Smooth muscle cell (in vitro differentiated cells): ENCODE measurements around the gene CTNNA2. TPM values are rescaled to one million over a fixed set of nuclear protein-coding genes. Genes with fewer than 3 reads are reported as not detected.

Experiments used
- DNase-seq: peaks from one replicate; lab custom pipeline; 2025; ENCODE audit not compliant: unreplicated experiment; lab: John Stamatoyannopoulos, UW
- H2AFZ ChIP-seq: fragments of 200-600 bp; sonication (generic); 2 replicates; pipeline ENCODE4 v1.6.0; 2016; ENCODE audit warnings: antibody characterized with exemption, low read depth, mild to moderate bottlenecking
- H3F3A ChIP-seq: fragments of 200-600 bp; sonication (generic); 2 replicates; pipeline ENCODE4 v1.6.0; 2017; ENCODE audit warnings: antibody characterized with exemption, low read depth
- H3K27ac ChIP-seq: fragments of 200-600 bp; sonication (generic); 2 replicates; pipeline ENCODE4 v1.5.1; 2016; ENCODE audit warnings: low read depth, mild to moderate bottlenecking
- H3K27me3 ChIP-seq: fragments of 200-600 bp; sonication (generic); 2 replicates; pipeline ENCODE4 v1.6.1; 2016; ENCODE audit warnings: low read depth, mild to moderate bottlenecking
- H3K36me3 ChIP-seq: fragments of 200-600 bp; sonication (generic); 2 replicates; pipeline ENCODE4 v1.5.1; 2016; ENCODE audit warnings: low read depth
- H3K4me1 ChIP-seq: fragments of 200-600 bp; sonication (generic); 2 replicates; pipeline ENCODE4 v1.5.1; 2016; ENCODE audit warnings: low read depth
- H3K4me2 ChIP-seq: fragments of 200-600 bp; sonication (generic); 2 replicates; pipeline ENCODE4 v1.6.0; 2016; ENCODE audit warnings: mild to moderate bottlenecking
- H3K4me3 ChIP-seq: fragments of 200-600 bp; sonication (generic); 2 replicates; pipeline ENCODE4 v1.5.1; 2016; ENCODE audit warnings: mild to moderate bottlenecking
- H3K79me2 ChIP-seq: fragments of 200-600 bp; sonication (generic); 2 replicates; pipeline ENCODE4 v1.6.0; 2016; ENCODE audit warnings: low read depth, mild to moderate bottlenecking
- H3K9ac ChIP-seq: fragments of 200-600 bp; sonication (generic); 2 replicates; pipeline ENCODE4 v1.6.0; 2016; ENCODE audit warnings: low read depth
- H3K9me3 ChIP-seq: fragments of 200-600 bp; sonication (generic); replicated peaks from 2 replicates; pipeline ENCODE4 v1.5.1; 2016; ENCODE audit warnings: low read depth
- H4K20me1 ChIP-seq: fragments of 200-600 bp; sonication (generic); 2 replicates; pipeline ENCODE4 v1.6.0; 2016; ENCODE audit warnings: low read depth
- WGBS: methylation state at CpG from one replicate; pipeline ENCODE4 v1.1.7; 2016; ENCODE audit warnings: low lambda C conversion rate; 5-methylcytosine and 5-hydroxymethylcytosine counted together
- polyA plus RNA-seq: library from polyadenylated mRNA; unstranded; fragments of >200 nt; fragmentation: Nextera tagmentation; extraction: Ambion mirVana; gene quantifications from 2 replicates; pipeline ENCODE4 v1.2.1, GENCODE V29; 2016
- total RNA-seq: library from RNA; depleted of rRNA; stranded (reverse); fragments of >200 nt; gene quantifications from 2 replicates; pipeline ENCODE4 v1.2.3, GENCODE V29; 2014
- TF ChIP-seq, protein P1 (sequence below): fragments of 200-600 bp; sonication (generic); IDR thresholded peaks from 2 replicates; pipeline ENCODE4 v1.5.1; 2017; ENCODE audit warnings: borderline replicate concordance, mild to moderate bottlenecking, antibody characterized with exemption; ENCODE audit not compliant: insufficient read depth, poor library complexity, severe bottlenecking

The CTNNA2 gene
- total and polyA plus RNA-seq, 2 experiments from 2014 or later = not detected

DNA sequence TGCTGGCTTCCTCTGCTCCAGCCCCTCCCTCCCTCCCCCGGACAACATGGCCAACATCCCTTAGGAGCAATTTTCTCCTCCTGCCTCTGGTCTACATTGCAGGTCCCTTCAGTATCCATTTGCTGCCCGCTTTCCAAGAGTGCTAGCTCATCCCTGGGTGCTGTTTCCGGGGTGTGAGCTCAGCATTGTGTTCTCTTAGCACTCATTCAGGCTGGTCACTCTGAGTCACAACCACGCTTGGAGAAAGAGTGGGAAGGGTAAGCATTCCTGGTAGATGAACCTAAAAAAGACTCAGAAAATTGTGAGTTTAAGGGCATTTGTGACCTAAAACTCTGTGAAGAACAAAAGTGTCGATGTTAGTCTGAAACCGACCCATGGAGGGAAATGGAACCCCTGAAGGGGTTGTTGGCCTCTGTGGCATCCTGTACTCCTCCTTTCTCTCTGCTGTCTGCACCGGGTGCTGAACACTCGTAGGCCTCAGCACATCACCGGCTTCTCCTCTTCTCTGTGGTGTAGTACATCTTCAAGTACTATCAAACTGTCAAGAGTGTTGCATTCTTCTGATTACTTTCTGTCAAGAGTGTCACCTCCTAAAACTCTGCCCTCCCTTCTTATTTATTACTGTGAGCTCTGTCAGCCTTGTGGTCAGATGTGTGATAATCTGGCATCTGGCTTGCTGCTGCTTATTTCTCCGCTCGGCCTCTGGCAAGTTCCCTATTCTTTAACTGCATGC, 73.0 kb downstream of the CTNNA2 start:
- H3K4me1 ChIP-seq = peaks cover 13% of the 10 kb centered on the region
- no peak for DNase-seq
- H3K27me3 ChIP-seq = no peaks in the 10 kb centered on the region
- H3K9ac ChIP-seq = no peak overlapping the region
- no peaks in the 10 kb centered on the region for H3K79me2 ChIP-seq
- H3K4me2 ChIP-seq = peak overlapping the region; percentile 43
- H3K4me3 ChIP-seq = no peak overlapping the region
- no peaks in the 10 kb centered on the region for H3K9me3 ChIP-seq
- peak overlapping the region; percentile 63 for H3K27ac ChIP-seq
- H3K36me3 ChIP-seq = no peaks in the 10 kb centered on the region
- H4K20me1 ChIP-seq = no peaks in the 10 kb centered on the region
- TF ChIP-seq, protein P1, sequence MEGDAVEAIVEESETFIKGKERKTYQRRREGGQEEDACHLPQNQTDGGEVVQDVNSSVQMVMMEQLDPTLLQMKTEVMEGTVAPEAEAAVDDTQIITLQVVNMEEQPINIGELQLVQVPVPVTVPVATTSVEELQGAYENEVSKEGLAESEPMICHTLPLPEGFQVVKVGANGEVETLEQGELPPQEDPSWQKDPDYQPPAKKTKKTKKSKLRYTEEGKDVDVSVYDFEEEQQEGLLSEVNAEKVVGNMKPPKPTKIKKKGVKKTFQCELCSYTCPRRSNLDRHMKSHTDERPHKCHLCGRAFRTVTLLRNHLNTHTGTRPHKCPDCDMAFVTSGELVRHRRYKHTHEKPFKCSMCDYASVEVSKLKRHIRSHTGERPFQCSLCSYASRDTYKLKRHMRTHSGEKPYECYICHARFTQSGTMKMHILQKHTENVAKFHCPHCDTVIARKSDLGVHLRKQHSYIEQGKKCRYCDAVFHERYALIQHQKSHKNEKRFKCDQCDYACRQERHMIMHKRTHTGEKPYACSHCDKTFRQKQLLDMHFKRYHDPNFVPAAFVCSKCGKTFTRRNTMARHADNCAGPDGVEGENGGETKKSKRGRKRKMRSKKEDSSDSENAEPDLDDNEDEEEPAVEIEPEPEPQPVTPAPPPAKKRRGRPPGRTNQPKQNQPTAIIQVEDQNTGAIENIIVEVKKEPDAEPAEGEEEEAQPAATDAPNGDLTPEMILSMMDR = no peak
- 38% methylated on average over 11 of the region's 11 CpGs for WGBS
- H2AFZ ChIP-seq = no peak overlapping the region
- no peaks in the 10 kb centered on the region for H3F3A ChIP-seq

DNA sequence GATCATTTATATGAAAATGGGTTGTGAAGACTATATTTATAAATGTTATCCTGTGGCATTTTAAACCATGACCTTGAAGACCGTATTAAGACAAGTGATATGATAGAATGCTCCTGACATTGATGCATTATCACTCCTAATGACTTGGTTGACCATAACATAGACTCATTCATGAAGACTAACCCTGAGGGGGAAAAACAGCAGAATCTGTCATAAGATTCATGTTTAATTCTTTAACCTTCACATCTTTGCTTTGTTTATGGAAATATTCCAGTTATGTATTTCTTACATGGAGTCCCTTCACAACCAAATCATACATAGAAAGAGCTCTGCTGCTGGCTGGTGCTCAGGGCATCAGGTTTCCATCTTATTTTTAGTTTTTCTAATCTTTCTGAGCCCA, 78.4 kb downstream of the CTNNA2 start:
- Histone ChIP-seq H3K4me2 (no peak overlapping the region), H3K9me3 (no peaks in the 10 kb centered on the region), H3K4me1 (peaks cover 13% of the 10 kb centered on the region), H2AFZ (no peak overlapping the region), H3K4me3 (no peak overlapping the region), H4K20me1 (no peaks in the 10 kb centered on the region), H3K9ac (no peak overlapping the region), H3K27me3 (peaks cover 4% of the 10 kb centered on the region), H3F3A (no peaks in the 10 kb centered on the region), H3K79me2 (no peaks in the 10 kb centered on the region), H3K27ac (no peak overlapping the region), H3K36me3 (no peaks in the 10 kb centered on the region)
- DNase-seq = no peak
- TF ChIP-seq, protein P1 = no peak
- WGBS = 94% methylated on average over 1 of the region's 1 CpG

DNA sequence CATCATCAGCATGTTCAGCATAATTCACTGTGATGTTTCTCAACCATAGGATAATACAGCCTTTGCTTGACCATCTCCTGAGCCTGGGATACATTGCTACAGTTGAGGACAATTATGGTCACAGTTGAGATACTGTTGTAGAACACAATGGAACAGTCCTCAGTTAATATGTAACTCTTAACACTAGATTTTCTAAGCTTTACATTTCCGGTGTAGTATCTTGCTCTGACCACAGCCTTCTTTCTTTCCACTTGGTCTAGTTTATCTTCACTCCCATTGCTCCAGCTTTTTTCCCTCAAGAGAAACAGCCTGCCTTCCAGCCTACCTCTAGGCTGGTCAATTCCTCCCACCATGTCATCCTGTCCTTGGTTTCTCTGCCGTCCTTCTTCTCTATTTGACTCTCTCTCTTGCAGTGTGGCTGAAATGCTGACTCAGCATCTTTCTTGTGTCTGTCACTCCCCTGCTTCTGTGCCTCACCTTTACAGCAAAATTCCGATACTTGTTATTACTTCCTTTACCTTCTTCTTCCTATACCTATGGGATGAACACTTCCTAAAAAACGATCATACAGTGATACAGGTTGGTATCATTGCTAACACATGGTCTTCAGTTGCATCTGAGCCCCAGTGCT, 80.5 kb downstream of the CTNNA2 start:
- no peak overlapping the region for H3K4me2 ChIP-seq
- H2AFZ ChIP-seq = no peak overlapping the region
- 85% methylated on average over 4 of the region's 4 CpGs for WGBS
- H3K4me3 ChIP-seq = no peak overlapping the region
- H3K9ac ChIP-seq = no peak overlapping the region
- TF ChIP-seq, protein P1 = no peak
- H3F3A ChIP-seq = no peaks in the 10 kb centered on the region
- H3K9me3 ChIP-seq = no peaks in the 10 kb centered on the region
- no peaks in the 10 kb centered on the region for H3K79me2 ChIP-seq
- peaks cover 13% of the 10 kb centered on the region for H3K4me1 ChIP-seq
- DNase-seq = no peak
- H3K27ac ChIP-seq = no peak overlapping the region
- H3K27me3 ChIP-seq = peaks cover 4% of the 10 kb centered on the region
- H4K20me1 ChIP-seq = no peaks in the 10 kb centered on the region
- no peaks in the 10 kb centered on the region for H3K36me3 ChIP-seq
